Neural cell (in vitro differentiated cells): ENCODE measurements around the gene PXMP2.

ENCODE experiments used
- EZH2 ChIP-seq: fragments of 200-600, 300-800 bp; shearing (Covaris generic), sonication (generic); IDR thresholded peaks from 2 replicates; pipeline ENCODE4 v1.6.1; 2014; ENCODE audit warnings: antibody characterized with exemption, low read length, borderline replicate concordance, mild to moderate bottlenecking; ENCODE audit not compliant: insufficient read depth, poor library complexity, severe bottlenecking
- MXI1 ChIP-seq: fragments of 450-650 bp; conservative IDR thresholded peaks from 2 replicates; pipeline ENCODE4 v1.6.1; 2014; ENCODE audit warnings: antibody characterized with exemption, mild to moderate bottlenecking; ENCODE audit not compliant: poor library complexity, severe bottlenecking
- POLR2AphosphoS5 ChIP-seq: IDR thresholded peaks from 2 replicates; pipeline ENCODE4 v1.6.1; 2012
- SMC3 ChIP-seq: fragments of 450-650 bp; conservative IDR thresholded peaks from 2 replicates; pipeline ENCODE4 v1.6.1; 2014; ENCODE audit warnings: antibody characterized with exemption, mild to moderate bottlenecking, moderate library complexity; ENCODE audit not compliant: poor library complexity
- TF ChIP-seq, protein P1 (sequence below): fragments of 450-650 bp; IDR thresholded peaks from 2 replicates; pipeline ENCODE4 v1.5.1; 2014; ENCODE audit warnings: antibody characterized with exemption, mild to moderate bottlenecking, moderate library complexity; ENCODE audit not compliant: poor library complexity, severe bottlenecking
- TF ChIP-seq, protein P2 (sequence below): IDR thresholded peaks from 2 replicates; pipeline ENCODE4 v1.6.1; 2012; ENCODE audit warnings: borderline replicate concordance

DNA sequence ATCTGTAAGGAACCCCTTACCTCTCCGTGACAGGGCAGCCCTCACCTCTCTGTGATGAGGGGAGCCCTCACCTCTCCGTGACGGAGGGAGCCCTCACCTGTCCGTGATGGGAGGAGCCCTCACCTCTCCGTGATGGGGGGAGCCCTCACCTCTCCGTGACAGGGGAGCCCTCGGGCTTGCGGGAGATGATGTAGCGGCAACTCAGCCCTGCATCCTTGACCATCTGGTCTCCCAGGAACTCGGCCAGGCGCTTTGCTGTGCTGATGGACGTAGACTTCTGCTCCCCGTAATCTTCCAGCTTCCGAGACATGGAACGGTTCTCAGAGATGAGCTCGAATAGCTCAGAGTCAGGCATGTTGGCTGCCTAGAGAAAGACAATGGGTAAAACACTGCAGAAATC is 28.2 kb upstream of the PXMP2 start:
- TF ChIP-seq POLR2AphosphoS5, result no peak
- TF ChIP-seq MXI1, result no peak
- TF ChIP-seq, protein P1, sequence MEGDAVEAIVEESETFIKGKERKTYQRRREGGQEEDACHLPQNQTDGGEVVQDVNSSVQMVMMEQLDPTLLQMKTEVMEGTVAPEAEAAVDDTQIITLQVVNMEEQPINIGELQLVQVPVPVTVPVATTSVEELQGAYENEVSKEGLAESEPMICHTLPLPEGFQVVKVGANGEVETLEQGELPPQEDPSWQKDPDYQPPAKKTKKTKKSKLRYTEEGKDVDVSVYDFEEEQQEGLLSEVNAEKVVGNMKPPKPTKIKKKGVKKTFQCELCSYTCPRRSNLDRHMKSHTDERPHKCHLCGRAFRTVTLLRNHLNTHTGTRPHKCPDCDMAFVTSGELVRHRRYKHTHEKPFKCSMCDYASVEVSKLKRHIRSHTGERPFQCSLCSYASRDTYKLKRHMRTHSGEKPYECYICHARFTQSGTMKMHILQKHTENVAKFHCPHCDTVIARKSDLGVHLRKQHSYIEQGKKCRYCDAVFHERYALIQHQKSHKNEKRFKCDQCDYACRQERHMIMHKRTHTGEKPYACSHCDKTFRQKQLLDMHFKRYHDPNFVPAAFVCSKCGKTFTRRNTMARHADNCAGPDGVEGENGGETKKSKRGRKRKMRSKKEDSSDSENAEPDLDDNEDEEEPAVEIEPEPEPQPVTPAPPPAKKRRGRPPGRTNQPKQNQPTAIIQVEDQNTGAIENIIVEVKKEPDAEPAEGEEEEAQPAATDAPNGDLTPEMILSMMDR, result no peak
- TF ChIP-seq EZH2, result no peak
- no peak for TF ChIP-seq SMC3
- TF ChIP-seq, protein P2, sequence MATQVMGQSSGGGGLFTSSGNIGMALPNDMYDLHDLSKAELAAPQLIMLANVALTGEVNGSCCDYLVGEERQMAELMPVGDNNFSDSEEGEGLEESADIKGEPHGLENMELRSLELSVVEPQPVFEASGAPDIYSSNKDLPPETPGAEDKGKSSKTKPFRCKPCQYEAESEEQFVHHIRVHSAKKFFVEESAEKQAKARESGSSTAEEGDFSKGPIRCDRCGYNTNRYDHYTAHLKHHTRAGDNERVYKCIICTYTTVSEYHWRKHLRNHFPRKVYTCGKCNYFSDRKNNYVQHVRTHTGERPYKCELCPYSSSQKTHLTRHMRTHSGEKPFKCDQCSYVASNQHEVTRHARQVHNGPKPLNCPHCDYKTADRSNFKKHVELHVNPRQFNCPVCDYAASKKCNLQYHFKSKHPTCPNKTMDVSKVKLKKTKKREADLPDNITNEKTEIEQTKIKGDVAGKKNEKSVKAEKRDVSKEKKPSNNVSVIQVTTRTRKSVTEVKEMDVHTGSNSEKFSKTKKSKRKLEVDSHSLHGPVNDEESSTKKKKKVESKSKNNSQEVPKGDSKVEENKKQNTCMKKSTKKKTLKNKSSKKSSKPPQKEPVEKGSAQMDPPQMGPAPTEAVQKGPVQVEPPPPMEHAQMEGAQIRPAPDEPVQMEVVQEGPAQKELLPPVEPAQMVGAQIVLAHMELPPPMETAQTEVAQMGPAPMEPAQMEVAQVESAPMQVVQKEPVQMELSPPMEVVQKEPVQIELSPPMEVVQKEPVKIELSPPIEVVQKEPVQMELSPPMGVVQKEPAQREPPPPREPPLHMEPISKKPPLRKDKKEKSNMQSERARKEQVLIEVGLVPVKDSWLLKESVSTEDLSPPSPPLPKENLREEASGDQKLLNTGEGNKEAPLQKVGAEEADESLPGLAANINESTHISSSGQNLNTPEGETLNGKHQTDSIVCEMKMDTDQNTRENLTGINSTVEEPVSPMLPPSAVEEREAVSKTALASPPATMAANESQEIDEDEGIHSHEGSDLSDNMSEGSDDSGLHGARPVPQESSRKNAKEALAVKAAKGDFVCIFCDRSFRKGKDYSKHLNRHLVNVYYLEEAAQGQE, result no peak
